Measurements from ENCODE around the gene VWCE.

Gene VWCE, protein sequence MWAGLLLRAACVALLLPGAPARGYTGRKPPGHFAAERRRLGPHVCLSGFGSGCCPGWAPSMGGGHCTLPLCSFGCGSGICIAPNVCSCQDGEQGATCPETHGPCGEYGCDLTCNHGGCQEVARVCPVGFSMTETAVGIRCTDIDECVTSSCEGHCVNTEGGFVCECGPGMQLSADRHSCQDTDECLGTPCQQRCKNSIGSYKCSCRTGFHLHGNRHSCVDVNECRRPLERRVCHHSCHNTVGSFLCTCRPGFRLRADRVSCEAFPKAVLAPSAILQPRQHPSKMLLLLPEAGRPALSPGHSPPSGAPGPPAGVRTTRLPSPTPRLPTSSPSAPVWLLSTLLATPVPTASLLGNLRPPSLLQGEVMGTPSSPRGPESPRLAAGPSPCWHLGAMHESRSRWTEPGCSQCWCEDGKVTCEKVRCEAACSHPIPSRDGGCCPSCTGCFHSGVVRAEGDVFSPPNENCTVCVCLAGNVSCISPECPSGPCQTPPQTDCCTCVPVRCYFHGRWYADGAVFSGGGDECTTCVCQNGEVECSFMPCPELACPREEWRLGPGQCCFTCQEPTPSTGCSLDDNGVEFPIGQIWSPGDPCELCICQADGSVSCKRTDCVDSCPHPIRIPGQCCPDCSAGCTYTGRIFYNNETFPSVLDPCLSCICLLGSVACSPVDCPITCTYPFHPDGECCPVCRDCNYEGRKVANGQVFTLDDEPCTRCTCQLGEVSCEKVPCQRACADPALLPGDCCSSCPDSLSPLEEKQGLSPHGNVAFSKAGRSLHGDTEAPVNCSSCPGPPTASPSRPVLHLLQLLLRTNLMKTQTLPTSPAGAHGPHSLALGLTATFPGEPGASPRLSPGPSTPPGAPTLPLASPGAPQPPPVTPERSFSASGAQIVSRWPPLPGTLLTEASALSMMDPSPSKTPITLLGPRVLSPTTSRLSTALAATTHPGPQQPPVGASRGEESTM

DNA sequence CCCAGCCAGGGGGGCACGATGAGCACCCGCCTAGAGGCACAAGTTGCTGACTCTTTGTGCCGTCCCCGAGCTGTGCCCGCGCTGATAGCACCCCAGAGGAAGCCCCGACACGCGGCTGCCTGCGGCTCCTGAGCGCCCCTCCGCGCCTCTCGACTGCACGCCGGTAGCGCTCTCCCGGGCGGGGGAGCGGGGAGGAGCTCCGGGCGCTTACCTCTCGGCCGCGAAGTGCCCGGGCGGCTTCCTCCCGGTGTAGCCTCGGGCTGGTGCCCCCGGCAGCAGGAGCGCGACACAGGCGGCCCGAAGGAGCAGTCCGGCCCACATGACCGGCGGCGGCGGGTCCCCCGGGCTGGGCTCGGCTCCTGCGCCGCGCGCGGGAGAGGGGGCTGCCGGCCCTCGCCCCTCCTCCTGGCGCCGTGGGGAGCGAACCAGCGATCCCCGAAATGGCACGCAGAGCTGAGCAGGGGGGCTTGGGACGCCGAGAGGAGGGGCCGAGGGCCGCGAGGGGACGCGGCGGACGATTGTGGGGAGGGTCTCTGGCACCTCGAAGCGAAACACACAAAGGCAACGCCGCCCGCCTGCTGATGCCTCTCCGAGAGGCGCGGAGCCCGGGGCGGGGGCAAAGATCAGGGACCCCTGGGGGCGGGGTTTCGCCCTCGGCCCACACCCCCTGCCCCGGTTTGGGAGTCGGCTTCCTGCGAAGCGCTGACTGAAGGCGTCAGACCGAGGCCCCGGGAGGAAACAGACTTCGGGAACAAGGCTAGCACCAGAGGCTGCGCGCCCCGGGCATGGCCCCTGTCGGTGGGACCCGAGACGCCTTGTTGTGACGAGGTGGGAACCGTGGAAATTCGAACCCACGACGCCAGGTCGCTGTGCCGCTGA, at the start of gene VWCE:
TSS of gene VWCE (minus strand) at position 600 of the 879 bp plus-strand sequence. CDS start at position 321, 279 bp downstream.
- TF ChIP-seq, protein P1, sequence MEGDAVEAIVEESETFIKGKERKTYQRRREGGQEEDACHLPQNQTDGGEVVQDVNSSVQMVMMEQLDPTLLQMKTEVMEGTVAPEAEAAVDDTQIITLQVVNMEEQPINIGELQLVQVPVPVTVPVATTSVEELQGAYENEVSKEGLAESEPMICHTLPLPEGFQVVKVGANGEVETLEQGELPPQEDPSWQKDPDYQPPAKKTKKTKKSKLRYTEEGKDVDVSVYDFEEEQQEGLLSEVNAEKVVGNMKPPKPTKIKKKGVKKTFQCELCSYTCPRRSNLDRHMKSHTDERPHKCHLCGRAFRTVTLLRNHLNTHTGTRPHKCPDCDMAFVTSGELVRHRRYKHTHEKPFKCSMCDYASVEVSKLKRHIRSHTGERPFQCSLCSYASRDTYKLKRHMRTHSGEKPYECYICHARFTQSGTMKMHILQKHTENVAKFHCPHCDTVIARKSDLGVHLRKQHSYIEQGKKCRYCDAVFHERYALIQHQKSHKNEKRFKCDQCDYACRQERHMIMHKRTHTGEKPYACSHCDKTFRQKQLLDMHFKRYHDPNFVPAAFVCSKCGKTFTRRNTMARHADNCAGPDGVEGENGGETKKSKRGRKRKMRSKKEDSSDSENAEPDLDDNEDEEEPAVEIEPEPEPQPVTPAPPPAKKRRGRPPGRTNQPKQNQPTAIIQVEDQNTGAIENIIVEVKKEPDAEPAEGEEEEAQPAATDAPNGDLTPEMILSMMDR (IDR thresholded peaks at IDR 0.05; ENCODE audit: insufficient read depth, missing control alignments) = peak; percentile 28
- DNase-seq (ENCODE audit: insufficient read length, low spot score) = peak; percentile 78
- no peak for FAIRE-seq

DNA sequence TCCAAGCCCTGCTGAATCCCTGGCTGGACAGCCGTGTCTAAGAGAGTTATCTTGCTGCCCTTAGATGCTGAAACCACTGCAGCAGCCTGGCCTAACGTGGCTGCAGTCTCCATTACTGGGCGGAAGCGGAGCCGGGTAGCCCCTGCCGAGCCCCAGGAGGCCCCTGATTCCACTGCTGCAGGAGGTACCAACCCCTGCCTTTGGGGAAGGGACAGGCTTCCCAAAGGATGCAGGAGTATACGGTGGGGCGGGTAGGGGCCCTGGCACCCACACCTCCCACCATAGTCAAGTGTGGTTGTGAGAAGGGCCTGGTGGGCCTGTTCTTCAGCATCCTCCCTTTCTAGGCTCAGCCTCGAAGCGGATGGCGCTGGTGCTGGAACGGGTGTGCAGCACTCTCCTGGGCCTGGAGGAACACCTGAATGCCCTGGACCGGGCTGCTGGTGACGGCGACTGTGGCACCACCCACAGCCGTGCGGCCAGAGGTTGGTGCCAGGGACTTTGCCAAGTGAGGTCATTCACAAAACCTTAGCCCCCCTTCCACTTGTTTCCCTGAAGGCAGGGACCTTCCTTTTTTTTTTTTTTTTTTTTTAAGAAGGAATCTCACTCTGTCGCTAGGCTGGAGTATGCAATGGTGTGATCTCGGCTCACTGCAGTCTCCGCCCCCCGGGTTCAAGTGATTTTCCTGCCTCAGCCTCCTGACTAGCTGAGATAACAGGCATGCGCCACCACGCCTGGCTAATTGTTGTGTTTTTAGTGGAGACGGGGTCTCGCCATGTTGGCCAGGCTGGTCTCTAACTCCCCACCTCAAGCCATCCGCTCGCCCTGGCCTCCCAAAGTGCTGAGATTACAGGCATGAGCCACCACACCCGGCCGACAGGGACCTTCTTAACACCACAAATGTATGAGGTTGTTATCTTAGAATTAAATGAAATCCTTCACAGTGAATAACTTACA, 49.0 kb upstream of the VWCE start:
- DNase-seq (ENCODE audit: insufficient read length, low spot score) = no peak
- no peak for FAIRE-seq
- TF ChIP-seq, protein P1 (IDR thresholded peaks at IDR 0.05; ENCODE audit: insufficient read depth, missing control alignments) = no peak

DNA sequence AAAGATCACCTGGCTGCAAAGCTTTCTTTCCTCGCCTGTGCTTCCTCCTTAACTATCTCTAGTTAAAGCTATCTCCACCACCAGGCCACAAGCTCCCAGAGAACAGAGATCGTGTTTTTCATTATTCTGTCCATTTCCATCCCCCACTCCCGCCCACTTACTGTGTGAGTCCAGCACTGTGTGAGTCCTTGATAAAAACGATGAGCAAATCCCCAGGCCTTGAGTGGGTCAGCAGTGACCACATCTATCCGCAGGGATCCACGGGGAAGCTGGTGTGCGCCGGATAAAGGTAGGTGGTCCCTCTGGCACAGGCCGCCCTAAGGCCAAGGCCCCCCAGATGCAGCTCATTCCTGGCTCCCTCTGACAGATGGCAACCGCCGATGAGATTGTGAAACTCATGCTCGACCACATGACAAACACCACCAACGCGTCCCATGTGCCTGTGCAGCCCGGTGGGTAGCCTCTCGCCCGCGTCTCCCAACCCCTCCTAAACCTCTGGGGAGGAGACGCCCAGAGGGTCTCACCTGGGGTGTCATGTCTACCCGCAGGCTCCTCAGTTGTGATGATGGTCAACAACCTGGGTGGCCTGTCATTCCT, 47.2 kb upstream of the VWCE start:
- FAIRE-seq (no peak), DNase-seq (ENCODE audit: insufficient read length, low spot score) (no peak)
- TF ChIP-seq, protein P1 (IDR thresholded peaks at IDR 0.05; ENCODE audit: insufficient read depth, missing control alignments) = no peak

DNA sequence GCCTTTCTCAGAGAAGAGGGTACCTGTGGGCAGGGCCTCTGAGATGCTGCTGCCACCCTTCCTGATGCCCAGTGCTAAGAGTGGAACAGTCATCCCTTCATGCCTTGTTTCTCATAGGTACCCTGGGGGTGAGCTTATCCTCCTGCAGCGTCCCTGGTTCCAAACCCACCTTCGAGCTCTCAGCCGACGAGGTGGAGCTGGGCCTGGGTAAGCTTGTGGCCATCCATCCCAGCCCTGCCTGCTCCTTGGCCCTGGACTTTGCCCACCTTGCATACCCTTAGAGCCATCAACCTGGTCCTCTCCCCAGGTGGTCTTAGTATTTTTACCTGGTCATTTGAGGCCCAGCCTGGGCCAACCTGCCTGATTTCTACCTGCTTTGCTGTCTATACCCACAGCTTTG, 46.6 kb upstream of the VWCE start:
- FAIRE-seq (no peak), DNase-seq (ENCODE audit: insufficient read length, low spot score) (no peak)
- TF ChIP-seq, protein P1 (IDR thresholded peaks at IDR 0.05; ENCODE audit: insufficient read depth, missing control alignments) = no peak

DNA sequence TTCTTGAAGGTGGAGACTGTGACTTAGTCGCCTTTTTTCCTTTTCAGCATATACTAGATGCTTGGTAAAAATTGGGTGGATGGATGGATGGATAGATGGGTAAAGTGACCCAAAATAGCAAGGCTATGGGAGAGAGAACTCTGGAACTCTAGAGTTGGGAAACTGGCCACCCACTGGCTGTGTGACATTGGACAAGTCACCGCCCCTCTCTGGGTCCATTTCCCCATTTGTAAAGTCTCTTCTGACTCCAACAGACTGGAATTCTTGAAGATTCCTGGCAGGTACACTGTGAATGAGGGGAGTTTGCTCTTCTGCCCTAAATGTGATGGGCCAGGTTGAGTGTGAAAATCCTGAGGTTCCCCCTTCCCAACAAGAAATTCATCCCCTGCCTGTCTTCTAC, 45.9 kb upstream of the VWCE start:
- no peak for FAIRE-seq
- TF ChIP-seq, protein P1 (IDR thresholded peaks at IDR 0.05; ENCODE audit: insufficient read depth, missing control alignments) = no peak

More for the DNA sequence above, 45.9 kb upstream of the VWCE start:
- no peak for DNase-seq (ENCODE audit: insufficient read length, low spot score)
